Inflammatory macrophage treated with lipopolysaccharide for 4 hours (primary cell): Measurements from ENCODE around the gene TSACC.
"Not testable (repeated sequence)": the region's sequence is repeated elsewhere in the genome, so short reads cannot be mapped to it uniquely, and the experiment has no call there.

Experiments used
- DNase-seq: peaks from one replicate; pipeline ENCODE4 v3.0.0-alpha.2; 2020

Gene TSACC

GRCh38 chr1:156347331-156347730 is 9.0 kb downstream of the TSACC start:
- DNase-seq = no peak

- DNase-seq = not testable (repeated sequence)
Measured at GRCh38 chr1:156352481-156352880, 14.2 kb downstream of the TSACC start.

- DNase-seq = no peak
Measured at GRCh38 chr1:156356262-156356874, 18.0 kb downstream of the TSACC start.

- peak; percentile 27 for DNase-seq
Measured at GRCh38 chr1:156356875-156357534, 18.7 kb downstream of the TSACC start.

- DNase-seq = no peak
Measured at GRCh38 chr1:156357977-156358376, 19.7 kb downstream of the TSACC start.

GRCh38 chr1:156358641-156359040 is 20.3 kb downstream of the TSACC start:
- no peak for DNase-seq

- no peak for DNase-seq
Measured at GRCh38 chr1:156359249-156359648, 20.9 kb downstream of the TSACC start.

- no peak for DNase-seq
Measured at GRCh38 chr1:156359973-156360372, 21.6 kb downstream of the TSACC start.

- no peak for DNase-seq
Measured at GRCh38 chr1:156360534-156360933, 22.2 kb downstream of the TSACC start.

- no peak for DNase-seq
Measured at GRCh38 chr1:156365754-156366153, 27.4 kb downstream of the TSACC start.

GRCh38 chr1:156366378-156367166 is 28.2 kb downstream of the TSACC start:
- DNase-seq = no peak

- no peak for DNase-seq
Measured at GRCh38 chr1:156367383-156368156, 29.2 kb downstream of the TSACC start.

GRCh38 chr1:156368157-156368658 is 29.9 kb downstream of the TSACC start:
- no peak for DNase-seq

- DNase-seq = peak; percentile 39
Measured at GRCh38 chr1:156368889-156369684, 30.8 kb downstream of the TSACC start, which contains the start of gene RHBG. Gene RHBG, plus strand, starts transcription at chr1:156369211. Its CDS starts 39 bp downstream, at chr1:156369250.

- not testable (repeated sequence) for DNase-seq
Measured at GRCh38 chr1:156369685-156370286, 31.5 kb downstream of the TSACC start.

GRCh38 chr1:156371553-156372264 is 33.4 kb downstream of the TSACC start:
- peak; percentile 80 for DNase-seq

GRCh38 chr1:156372265-156372586 is 33.9 kb downstream of the TSACC start:
- no peak for DNase-seq

GRCh38 chr1:156372876-156373275 is 34.5 kb downstream of the TSACC start:
- no peak for DNase-seq

GRCh38 chr1:156373546-156373945 is 35.2 kb downstream of the TSACC start:
- DNase-seq = no peak

GRCh38 chr1:156376146-156376545 is 37.8 kb downstream of the TSACC start:
- DNase-seq = peak; percentile 93
